Loucy (cell line): ENCODE measurements around the gene ID1.

ENCODE experiments used
- H2AFZ ChIP-seq: fragments of 200-600 bp; sonication (generic); 2 replicates; pipeline ENCODE4 v1.6.0; 2016; ENCODE audit warnings: antibody characterized with exemption, mild to moderate bottlenecking, low read length, moderate library complexity
- H3F3A ChIP-seq: fragments of 200-600 bp; 2 replicates; pipeline ENCODE4 v1.6.0; 2016; ENCODE audit warnings: antibody characterized with exemption, low read depth, mild to moderate bottlenecking
- H3K27me3 ChIP-seq: fragments of 200-600 bp; sonication (generic); 2 replicates; pipeline ENCODE4 v1.6.1; 2014; ENCODE audit warnings: low read length, mild to moderate bottlenecking; ENCODE audit not compliant: insufficient read depth, poor library complexity, severe bottlenecking
- H3K36me3 ChIP-seq: fragments of 200-600 bp; sonication (generic); 2 replicates; pipeline ENCODE4 v1.6.1; 2016; ENCODE audit warnings: low read length; ENCODE audit not compliant: insufficient read depth
- H3K4me1 ChIP-seq: fragments of 200-600 bp; sonication (generic); 2 replicates; pipeline ENCODE4 v1.5.1; 2014; ENCODE audit warnings: low read length, mild to moderate bottlenecking; ENCODE audit not compliant: insufficient read depth, poor library complexity, severe bottlenecking
- H3K4me2 ChIP-seq: fragments of 200-600 bp; sonication (generic); 2 replicates; pipeline ENCODE4 v1.6.0; 2014; ENCODE audit warnings: antibody characterized with exemption, low read length, low read depth, mild to moderate bottlenecking; ENCODE audit not compliant: poor library complexity, severe bottlenecking
- H3K4me3 ChIP-seq: fragments of 200-600 bp; sonication (generic); 2 replicates; pipeline ENCODE4 v1.5.1; 2014; ENCODE audit warnings: low read length, mild to moderate bottlenecking, mixed read lengths; ENCODE audit not compliant: poor library complexity, severe bottlenecking
- H3K79me2 ChIP-seq: fragments of 200-600 bp; sonication (generic); 2 replicates; pipeline ENCODE4 v1.6.1; 2014; ENCODE audit warnings: low read length; ENCODE audit not compliant: insufficient read depth
- H3K9ac ChIP-seq: fragments of 200-600 bp; sonication (generic); 2 replicates; pipeline ENCODE4 v1.6.0; 2014; ENCODE audit warnings: mild to moderate bottlenecking, low read depth, low read length, moderate library complexity; ENCODE audit not compliant: poor library complexity, severe bottlenecking
- H3K9me2 ChIP-seq: fragments of 200-600 bp; sonication (generic); replicated peaks from 2 replicates; pipeline ENCODE4 v1.6.1; 2016; ENCODE audit warnings: low read depth, low read length, mixed read lengths
- H3K9me3 ChIP-seq: fragments of 200-600 bp; sonication (generic); 2 replicates; pipeline ENCODE4 v1.6.1; 2014; ENCODE audit warnings: mild to moderate bottlenecking, antibody characterized with exemption, low read length, low read depth; ENCODE audit not compliant: insufficient read depth
- H4K20me1 ChIP-seq: fragments of 200-600 bp; sonication (generic); 2 replicates; pipeline ENCODE4 v1.6.0; 2014; ENCODE audit warnings: antibody characterized with exemption, low read length, mild to moderate bottlenecking; ENCODE audit not compliant: insufficient read depth, poor library complexity, severe bottlenecking
- EZH2phosphoT487 ChIP-seq: fragments of 200-600 bp; IDR thresholded peaks from 2 replicates; pipeline ENCODE4 v1.6.1; 2018; ENCODE audit warnings: antibody characterized with exemption, mild to moderate bottlenecking, moderate library complexity, borderline replicate concordance
- TF ChIP-seq, protein P1 (sequence below): fragments of 200-600 bp; sonication (generic); conservative IDR thresholded peaks from 2 replicates; pipeline ENCODE4 v1.5.1; 2014; ENCODE audit warnings: mild to moderate bottlenecking, antibody characterized with exemption, low read length

The ID1 gene

DNA sequence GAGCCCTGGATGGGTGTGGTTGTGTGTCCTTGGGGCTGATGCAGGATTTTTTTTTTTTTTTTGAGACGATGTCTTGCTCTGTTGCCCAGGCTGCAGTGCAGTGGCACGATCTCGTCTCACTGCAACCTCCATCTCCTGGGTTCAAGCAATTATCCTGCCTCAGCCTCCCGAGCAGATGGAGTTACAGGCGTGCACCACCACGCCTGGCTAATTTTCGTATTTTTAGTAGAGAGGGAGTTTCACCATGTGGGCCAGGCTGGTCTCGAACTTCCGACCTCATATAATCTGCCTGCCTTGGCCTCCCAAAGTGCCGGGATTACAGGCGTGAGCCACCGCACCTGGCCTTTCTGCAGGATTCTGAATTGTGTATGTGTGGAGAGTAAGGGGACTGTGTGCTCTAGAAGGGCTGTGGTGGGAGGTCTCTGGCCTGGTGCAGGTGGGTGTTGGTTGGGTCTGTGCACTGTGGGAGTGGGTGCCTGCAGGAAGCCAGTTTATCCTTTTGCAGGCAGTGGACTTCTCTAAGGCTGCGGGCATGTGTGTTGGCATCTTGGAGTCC is 11.0 kb upstream of the ID1 start:
- Histone ChIP-seq H3K9me2 (no peaks in the 10 kb centered on the region), H3K36me3 (no peaks in the 10 kb centered on the region), H2AFZ (no peak overlapping the region), H3K27me3 (no peaks in the 10 kb centered on the region), H3F3A (no peaks in the 10 kb centered on the region), H3K79me2 (no peaks in the 10 kb centered on the region), H3K4me1 (no peaks in the 10 kb centered on the region), H3K9ac (no peak overlapping the region), H3K4me3 (no peak overlapping the region), H4K20me1 (no peaks in the 10 kb centered on the region), H3K9me3 (no peaks in the 10 kb centered on the region), H3K4me2 (no peak overlapping the region)
- TF ChIP-seq, protein P1, sequence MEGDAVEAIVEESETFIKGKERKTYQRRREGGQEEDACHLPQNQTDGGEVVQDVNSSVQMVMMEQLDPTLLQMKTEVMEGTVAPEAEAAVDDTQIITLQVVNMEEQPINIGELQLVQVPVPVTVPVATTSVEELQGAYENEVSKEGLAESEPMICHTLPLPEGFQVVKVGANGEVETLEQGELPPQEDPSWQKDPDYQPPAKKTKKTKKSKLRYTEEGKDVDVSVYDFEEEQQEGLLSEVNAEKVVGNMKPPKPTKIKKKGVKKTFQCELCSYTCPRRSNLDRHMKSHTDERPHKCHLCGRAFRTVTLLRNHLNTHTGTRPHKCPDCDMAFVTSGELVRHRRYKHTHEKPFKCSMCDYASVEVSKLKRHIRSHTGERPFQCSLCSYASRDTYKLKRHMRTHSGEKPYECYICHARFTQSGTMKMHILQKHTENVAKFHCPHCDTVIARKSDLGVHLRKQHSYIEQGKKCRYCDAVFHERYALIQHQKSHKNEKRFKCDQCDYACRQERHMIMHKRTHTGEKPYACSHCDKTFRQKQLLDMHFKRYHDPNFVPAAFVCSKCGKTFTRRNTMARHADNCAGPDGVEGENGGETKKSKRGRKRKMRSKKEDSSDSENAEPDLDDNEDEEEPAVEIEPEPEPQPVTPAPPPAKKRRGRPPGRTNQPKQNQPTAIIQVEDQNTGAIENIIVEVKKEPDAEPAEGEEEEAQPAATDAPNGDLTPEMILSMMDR, result no peak
- TF ChIP-seq EZH2phosphoT487, result no peak

DNA sequence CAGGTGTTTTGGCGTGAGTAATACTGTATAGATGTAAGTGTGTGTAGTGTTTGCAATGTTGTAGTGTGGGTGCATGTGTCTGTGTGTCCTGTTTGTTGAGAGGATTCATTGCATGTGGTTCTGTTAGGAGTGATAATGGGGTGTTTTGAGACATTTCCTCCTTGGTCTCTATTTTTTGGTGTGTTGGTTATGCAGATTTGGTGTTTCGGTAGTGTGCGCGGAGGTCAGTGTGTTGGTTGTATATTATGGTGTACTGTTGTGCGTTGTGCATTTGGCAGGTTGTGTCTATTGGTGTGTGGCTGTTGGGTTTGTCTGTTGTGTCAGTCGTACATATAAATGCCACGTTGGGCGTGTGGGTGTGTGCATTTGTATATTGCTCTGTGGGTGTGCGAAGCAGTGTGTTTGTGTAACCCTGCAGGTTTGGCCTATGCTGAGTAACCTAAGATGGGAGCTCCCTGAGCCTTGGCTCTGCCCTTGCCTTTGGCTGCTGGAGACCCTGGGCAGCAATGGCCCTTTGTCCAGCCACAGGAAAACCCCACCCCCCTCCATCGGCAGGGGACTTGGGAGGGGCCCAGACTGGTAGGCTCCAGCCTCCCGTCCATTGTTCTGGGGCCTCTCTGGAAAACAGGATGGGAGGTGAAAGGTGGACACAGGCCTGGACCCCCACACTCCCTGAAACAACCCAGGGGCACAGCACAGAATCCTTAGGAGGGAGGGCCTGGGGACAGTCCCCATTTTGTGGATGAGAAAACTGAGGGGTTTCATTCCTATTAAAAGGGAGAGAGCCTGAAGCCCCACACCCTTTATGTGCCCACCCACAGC is 10.3 kb upstream of the ID1 start:
- Histone ChIP-seq H3F3A (no peaks in the 10 kb centered on the region), H3K9me3 (no peaks in the 10 kb centered on the region), H3K79me2 (no peaks in the 10 kb centered on the region), H3K4me2 (no peak overlapping the region), H3K9ac (no peak overlapping the region), H3K4me3 (no peak overlapping the region), H3K4me1 (no peaks in the 10 kb centered on the region), H3K9me2 (no peaks in the 10 kb centered on the region), H2AFZ (no peak overlapping the region), H4K20me1 (no peaks in the 10 kb centered on the region), H3K36me3 (no peaks in the 10 kb centered on the region), H3K27me3 (no peaks in the 10 kb centered on the region)
- TF ChIP-seq EZH2phosphoT487, result no peak
- TF ChIP-seq, protein P1, result no peak

DNA sequence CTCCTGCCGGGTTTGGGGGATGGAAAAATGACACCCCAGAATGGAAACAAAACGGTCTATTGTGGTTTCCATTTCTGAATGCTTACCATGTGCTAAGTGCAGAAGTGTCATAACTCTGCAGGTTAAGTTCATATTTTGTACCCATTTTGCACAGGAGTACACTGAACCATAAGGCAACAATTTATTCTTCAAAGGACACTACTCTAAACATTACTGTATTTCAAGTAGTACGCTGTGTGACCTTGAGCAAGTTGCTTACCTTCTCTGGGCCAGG is 9.8 kb upstream of the ID1 start:
- Histone ChIP-seq H3K36me3 (no peaks in the 10 kb centered on the region), H3K79me2 (no peaks in the 10 kb centered on the region), H2AFZ (no peak overlapping the region), H3K9ac (no peak overlapping the region), H3K4me1 (no peaks in the 10 kb centered on the region), H3K4me3 (no peak overlapping the region), H3F3A (no peaks in the 10 kb centered on the region), H3K4me2 (no peak overlapping the region), H4K20me1 (no peaks in the 10 kb centered on the region), H3K27me3 (no peaks in the 10 kb centered on the region), H3K9me2 (no peaks in the 10 kb centered on the region), H3K9me3 (no peaks in the 10 kb centered on the region)
- no peak for TF ChIP-seq EZH2phosphoT487
- TF ChIP-seq, protein P1, result no peak
